Activated T-helper 1 cell treated with anti-CD3 and anti-CD28 coated beads, Interleukin-12 subunit alpha, Interleukin-12 subunit beta, Interleukin-2, Interleukin-4 antibody, amounts not matched to agents 30 ng/mL and 10 ng/mL and 1 ng/mL, durations not matched to agents 14 hours and 24 hours and 36 hours (primary cell): ENCODE measurements around the gene FGD3. TPM values are rescaled to one million over a fixed set of nuclear protein-coding genes. Genes with fewer than 3 reads are reported as not detected.

Experiments
- DNase-seq: peaks from one replicate; pipeline ENCODE4 v3.0.0; 2021; ENCODE audit warnings: low spot score
- H3K27ac Mint-ChIP-seq: one replicate; pipeline ENCODE4 v1.8.0; 2021; ENCODE audit warnings: mild to moderate bottlenecking, mixed read lengths
- H3K27me3 Mint-ChIP-seq: one replicate; pipeline ENCODE4 v1.8.0; 2022; ENCODE audit warnings: mild to moderate bottlenecking, moderate library complexity, mixed read lengths; ENCODE audit not compliant: insufficient read depth
- H3K36me3 Mint-ChIP-seq: one replicate; pipeline ENCODE4 v1.8.0; 2021; ENCODE audit warnings: low read depth, mixed read lengths
- H3K4me1 Mint-ChIP-seq: one replicate; pipeline ENCODE4 v1.8.0; 2021; ENCODE audit warnings: low read depth, mixed read lengths
- H3K4me3 Mint-ChIP-seq: one replicate; pipeline ENCODE4 v1.8.0; 2021; ENCODE audit warnings: mild to moderate bottlenecking, moderate library complexity, mixed read lengths
- H3K9me3 Mint-ChIP-seq: one replicate; pipeline ENCODE4 v1.8.0; 2021; ENCODE audit warnings: mixed read lengths
- intact Hi-C: fragments of 100-400 bp; cut with micrococcal nuclease; formaldehyde crosslinking; loops from one replicate; pipeline ENCODE4 v1.15.1; 2024
- total RNA-seq: library from RNA; stranded (reverse); gene quantifications from 2 replicates; pipeline ENCODE4 v1.2.3, GENCODE V29; 2022

Gene FGD3
- total RNA-seq, 1 donor from 2014 or later, result 43.9 TPM

DNA sequence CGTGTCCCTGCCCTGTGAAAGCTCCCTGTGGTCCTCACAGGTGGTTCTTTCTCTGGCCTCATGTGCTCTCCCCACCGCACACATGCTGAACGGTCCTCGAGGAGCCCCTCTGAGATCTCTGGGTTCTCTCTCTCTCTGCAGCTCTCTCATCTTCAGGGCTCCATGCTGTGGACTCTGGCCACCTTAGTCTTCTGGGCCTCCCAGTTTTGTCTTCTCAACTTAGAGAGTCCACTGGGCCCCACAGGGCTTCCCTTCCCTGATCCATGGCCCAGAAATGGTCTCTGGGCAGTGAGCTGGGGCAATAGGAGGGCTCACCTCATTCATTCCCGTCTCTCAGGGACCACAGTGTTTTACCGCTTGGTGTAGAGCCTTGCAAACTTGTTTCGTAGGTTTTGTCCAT is 26.4 kb downstream of the FGD3 start:
- Mint-ChIP-seq H3K9me3 (no peaks in the 10 kb centered on the region), H3K36me3 (peaks cover 38% of the 10 kb centered on the region), H3K4me1 (peaks cover 77% of the 10 kb centered on the region), H3K27me3 (no peaks in the 10 kb centered on the region), H3K27ac (peak overlapping the region; percentile 87), H3K4me3 (peak overlapping the region; percentile 56)
- DNase-seq, result no peak
- intact Hi-C loops, result no loop called here

DNA sequence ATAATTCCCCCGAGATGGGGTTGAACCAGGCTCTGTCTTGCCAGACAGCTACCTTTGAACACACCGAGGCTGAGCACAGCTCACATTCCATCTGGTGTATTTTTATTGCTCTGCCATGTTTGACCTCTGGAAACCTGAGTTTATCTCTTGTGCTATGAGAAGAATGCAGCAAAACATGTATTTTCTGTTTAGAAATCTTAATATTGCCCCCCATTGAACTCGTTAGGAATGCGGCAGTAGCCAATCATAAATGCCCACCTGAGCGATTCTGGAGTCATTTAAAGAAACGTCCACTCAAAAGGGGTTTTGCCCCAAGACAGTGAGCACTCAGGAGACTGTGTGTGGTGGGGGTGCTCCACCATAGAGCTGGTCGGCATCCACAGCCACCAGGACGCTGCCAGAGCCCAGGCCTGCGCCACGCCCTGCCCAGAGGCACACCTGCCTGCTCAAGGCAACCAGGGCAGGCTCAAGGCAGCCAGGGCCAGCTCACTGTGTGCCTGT is 26.9 kb downstream of the FGD3 start:
- H3K36me3 Mint-ChIP-seq, result peaks cover 42% of the 10 kb centered on the region
- peaks cover 77% of the 10 kb centered on the region for H3K4me1 Mint-ChIP-seq
- H3K4me3 Mint-ChIP-seq, result no peak overlapping the region
- H3K27me3 Mint-ChIP-seq, result no peaks in the 10 kb centered on the region
- no peak for DNase-seq
- intact Hi-C loops, result no loop called here
- H3K9me3 Mint-ChIP-seq, result no peaks in the 10 kb centered on the region
- H3K27ac Mint-ChIP-seq, result peak overlapping the region; percentile 87

DNA sequence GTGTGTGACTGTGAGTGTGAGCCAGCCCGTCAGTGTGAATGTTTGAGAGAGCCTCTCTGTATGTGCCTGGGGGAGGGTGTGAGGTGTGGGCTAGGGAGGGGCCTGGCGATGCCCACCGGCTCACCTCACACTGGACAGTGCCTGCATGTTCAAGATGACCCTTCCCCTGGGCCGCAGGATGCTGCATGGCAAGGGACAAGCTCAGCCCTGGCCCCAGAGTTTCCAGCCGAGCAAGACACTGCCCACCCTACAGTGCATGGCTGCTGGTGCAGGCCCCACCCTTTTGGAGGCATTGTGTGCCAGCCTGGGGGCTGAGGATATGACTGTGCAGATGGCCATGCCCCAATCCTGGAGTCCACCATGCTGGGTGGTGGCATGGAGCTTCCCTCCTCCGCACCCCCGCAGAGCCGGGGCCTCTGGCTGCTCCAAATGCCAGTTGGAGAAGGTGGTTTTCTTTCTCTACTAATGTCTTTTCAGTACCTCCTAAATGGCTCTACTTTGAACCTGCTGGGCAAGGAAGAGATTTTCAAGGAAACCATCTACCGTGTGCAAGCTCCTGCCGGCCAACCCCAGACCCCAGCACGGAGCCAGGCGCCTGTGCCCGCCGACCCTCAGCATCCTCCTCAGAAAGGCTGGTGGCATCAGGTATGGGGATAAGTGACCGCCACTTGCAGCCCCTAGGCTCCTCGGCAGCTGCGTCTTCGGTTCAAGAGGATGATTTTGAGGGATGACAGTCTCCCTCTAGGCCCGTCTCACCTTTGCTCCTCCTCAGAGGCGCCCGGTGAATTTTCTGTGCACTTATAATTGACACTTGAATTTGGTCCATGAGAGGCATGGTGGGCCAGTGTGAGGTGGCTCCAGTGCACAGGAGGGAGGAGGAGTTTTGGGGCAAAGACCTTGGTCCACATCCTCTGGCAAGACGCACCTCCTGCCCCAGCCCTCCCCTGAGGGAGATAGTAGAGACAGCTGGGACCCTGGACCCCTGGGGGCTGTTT is 27.7 kb downstream of the FGD3 start:
- no peak for DNase-seq
- H3K36me3 Mint-ChIP-seq, result peaks cover 45% of the 10 kb centered on the region
- intact Hi-C loops, result no loop called here
- H3K4me3 Mint-ChIP-seq, result no peak overlapping the region
- H3K27me3 Mint-ChIP-seq, result no peaks in the 10 kb centered on the region
- H3K4me1 Mint-ChIP-seq, result peaks cover 77% of the 10 kb centered on the region
- H3K27ac Mint-ChIP-seq, result peak overlapping the region; percentile 23
- no peaks in the 10 kb centered on the region for H3K9me3 Mint-ChIP-seq

DNA sequence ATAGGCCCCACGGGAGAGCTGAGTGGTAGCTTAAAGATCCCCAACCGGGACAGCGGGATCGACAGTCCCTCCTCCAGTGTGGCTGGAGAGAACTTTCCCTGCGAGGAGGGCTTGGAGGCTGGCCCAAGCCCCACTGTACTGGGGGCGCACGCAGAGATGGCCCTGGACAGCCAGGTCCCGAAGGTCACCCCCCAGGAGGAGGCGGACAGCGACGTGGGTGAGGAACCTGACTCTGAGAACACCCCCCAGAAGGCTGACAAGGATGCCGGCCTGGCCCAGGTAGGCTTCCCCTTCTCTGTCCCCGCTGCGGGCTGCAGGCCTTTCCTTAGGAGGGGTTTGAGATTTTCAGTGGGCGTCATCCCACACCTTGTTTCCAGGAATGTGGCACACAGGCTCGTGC is 29.1 kb downstream of the FGD3 start:
- peak overlapping the region; percentile 40 for H3K27ac Mint-ChIP-seq
- intact Hi-C loops, result no loop called here
- DNase-seq, result no peak
- H3K36me3 Mint-ChIP-seq, result peaks cover 51% of the 10 kb centered on the region
- H3K27me3 Mint-ChIP-seq, result no peaks in the 10 kb centered on the region
- peaks cover 7% of the 10 kb centered on the region for H3K9me3 Mint-ChIP-seq
- no peak overlapping the region for H3K4me3 Mint-ChIP-seq
- peaks cover 72% of the 10 kb centered on the region for H3K4me1 Mint-ChIP-seq

DNA sequence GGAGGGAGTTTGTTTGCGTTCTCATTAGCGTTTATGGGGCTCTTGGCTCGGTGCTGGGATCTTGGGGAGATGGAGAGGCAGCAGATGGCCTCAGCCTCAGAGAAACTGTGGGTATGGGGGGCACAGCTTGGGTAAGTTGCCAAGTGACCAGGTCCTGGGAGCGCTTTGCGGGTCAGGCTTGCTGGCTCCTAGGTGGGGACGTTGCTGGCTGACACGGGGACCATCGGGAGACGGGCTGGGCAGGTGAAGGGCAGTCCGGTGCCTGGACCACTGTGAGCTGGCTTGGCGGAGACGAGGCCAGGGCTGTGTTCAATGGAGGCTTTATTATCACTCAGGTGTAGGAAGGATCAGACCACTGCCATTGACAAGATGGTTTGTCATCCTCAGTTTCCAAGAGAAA is 30.0 kb downstream of the FGD3 start:
- H3K4me1 Mint-ChIP-seq, result peaks cover 72% of the 10 kb centered on the region
- H3K36me3 Mint-ChIP-seq, result peaks cover 59% of the 10 kb centered on the region
- H3K9me3 Mint-ChIP-seq, result peaks cover 16% of the 10 kb centered on the region
- no peak overlapping the region for H3K4me3 Mint-ChIP-seq
- no peak for DNase-seq
- no peaks in the 10 kb centered on the region for H3K27me3 Mint-ChIP-seq
- peak overlapping the region; percentile 45 for H3K27ac Mint-ChIP-seq
- intact Hi-C loops, result no loop called here

DNA sequence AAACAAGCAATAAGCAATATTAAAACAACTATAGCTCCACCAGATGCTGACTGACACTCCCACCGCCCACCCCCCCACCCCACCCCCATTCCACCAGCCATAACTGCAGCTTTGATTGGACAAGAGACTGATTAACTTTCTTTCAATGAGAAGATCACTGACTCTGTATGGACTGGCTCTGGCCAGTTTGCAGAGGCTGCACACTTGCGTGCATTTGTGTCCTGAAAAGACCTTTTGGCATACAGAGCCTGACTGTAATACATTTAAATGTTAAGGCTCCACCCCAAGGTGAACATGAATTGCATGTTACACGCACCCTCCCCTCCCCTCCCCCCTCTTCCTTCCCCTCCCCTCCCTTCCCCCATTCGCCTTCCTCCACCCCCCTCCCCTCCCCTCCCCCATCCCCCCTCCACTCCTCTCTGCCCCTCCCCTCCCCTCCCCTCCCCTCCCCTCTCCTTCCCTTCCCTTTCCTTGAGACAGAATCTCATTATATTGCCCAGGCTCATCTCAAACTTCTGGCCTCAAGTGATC is 31.1 kb downstream of the FGD3 start:
- peaks cover 62% of the 10 kb centered on the region for H3K36me3 Mint-ChIP-seq
- intact Hi-C loops, result no loop called here
- no peaks in the 10 kb centered on the region for H3K27me3 Mint-ChIP-seq
- H3K4me1 Mint-ChIP-seq, result peaks cover 62% of the 10 kb centered on the region
- H3K9me3 Mint-ChIP-seq, result peaks cover 19% of the 10 kb centered on the region
- DNase-seq, result no peak
- peak overlapping the region; percentile 75 for H3K27ac Mint-ChIP-seq
- H3K4me3 Mint-ChIP-seq, result no peak overlapping the region

DNA sequence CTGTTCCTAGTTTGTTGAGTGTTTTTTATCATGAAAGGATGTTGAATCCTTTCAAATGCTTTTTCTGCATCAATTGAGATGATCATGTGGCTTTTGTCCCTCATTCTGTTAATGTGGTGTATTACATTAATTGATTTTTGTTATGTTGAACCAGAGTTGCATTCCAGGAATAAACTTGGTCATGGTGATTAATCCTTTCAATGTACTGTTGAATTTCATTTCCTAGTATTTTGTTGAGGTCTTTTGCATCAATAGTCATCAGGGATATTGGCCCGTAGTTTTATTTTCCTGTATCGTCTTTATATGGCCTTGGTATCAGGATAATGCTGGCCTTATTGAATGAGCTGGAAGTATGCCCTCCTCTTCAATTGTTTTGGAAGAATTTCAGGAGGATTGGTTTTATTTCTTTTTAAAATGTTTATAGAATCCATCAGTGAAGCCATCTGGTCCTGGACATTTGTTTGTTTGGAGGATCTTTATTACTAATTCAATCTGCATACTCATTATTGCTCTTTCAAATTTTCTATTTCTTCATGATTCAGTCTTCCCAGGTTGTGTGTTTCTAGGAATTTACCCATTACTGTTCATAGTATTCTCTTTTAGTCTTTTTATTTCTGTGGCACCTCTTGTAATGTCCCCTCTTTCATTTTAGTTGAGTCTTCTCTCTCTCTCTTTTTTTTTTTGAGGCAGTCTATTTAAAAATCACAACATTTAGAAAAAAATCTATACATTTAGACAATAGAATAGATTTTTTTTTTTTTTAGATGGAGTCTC is 32.1 kb downstream of the FGD3 start:
- Mint-ChIP-seq H3K27ac (peak overlapping the region; percentile 75), H3K4me3 (peak overlapping the region; percentile 10), H3K36me3 (peaks cover 67% of the 10 kb centered on the region), H3K4me1 (peaks cover 53% of the 10 kb centered on the region), H3K27me3 (no peaks in the 10 kb centered on the region), H3K9me3 (peaks cover 28% of the 10 kb centered on the region)
- intact Hi-C loops, result no loop called here
- no peak for DNase-seq

DNA sequence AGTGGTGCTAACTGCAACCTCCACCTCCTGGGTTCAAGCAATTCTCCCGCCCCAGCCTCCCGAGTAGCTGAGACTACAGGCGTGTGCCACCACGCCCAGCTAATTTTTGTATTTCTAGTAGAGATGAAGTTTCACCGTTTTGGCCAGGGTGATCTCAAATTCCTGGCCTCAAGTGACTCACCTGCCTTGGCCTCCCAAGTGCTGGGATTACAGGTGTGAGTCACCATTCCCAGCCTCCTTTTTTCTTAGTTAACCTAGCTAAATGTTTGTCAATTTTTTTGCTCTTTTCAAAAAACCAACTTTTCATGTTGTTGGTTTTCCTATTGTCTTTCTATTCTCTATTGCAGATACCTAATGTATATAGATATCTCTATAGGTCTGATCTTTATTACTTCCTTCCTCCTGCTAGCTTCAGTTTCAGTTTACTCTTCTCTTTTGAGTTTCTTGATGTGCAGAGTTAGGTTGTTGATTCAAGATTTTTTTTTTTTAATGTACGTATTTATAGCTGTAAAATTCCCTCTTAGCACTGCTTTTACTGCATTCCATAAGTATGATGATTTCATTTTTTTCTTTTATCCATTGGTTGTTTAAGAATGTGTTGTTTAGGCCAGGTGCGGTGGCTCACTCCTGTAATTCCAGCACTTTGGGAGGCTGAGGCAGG is 32.9 kb downstream of the FGD3 start:
- Mint-ChIP-seq H3K27me3 (no peaks in the 10 kb centered on the region), H3K27ac (peak overlapping the region; percentile 75), H3K36me3 (peaks cover 68% of the 10 kb centered on the region), H3K4me3 (peak overlapping the region; percentile 48), H3K4me1 (peaks cover 52% of the 10 kb centered on the region), H3K9me3 (peaks cover 29% of the 10 kb centered on the region)
- intact Hi-C loops, result no loop called here
- no peak for DNase-seq

DNA sequence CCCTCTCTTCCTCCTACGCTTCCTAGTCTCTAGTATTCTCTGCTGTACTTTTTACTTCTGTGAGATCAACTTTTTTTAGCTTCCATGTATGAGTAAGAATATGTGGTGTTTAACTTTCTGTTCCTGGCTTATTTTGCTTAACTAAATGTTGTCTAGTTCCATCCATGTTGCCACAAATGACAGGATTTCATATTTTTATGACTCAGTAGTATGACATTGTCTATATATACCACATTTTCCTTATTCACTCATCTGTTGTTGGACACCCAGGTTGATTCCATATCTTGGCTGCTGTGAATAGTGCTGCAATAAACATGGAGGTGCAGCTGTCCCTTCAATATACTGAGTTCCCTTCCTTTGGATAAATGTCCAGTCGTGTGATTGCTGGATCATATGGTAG is 34.8 kb downstream of the FGD3 start:
- Mint-ChIP-seq H3K27me3 (no peaks in the 10 kb centered on the region), H3K9me3 (peaks cover 37% of the 10 kb centered on the region), H3K36me3 (peaks cover 67% of the 10 kb centered on the region), H3K27ac (peak overlapping the region; percentile 49), H3K4me3 (no peak overlapping the region), H3K4me1 (peaks cover 65% of the 10 kb centered on the region)
- DNase-seq, result no peak
- intact Hi-C loops, result no loop called here

DNA sequence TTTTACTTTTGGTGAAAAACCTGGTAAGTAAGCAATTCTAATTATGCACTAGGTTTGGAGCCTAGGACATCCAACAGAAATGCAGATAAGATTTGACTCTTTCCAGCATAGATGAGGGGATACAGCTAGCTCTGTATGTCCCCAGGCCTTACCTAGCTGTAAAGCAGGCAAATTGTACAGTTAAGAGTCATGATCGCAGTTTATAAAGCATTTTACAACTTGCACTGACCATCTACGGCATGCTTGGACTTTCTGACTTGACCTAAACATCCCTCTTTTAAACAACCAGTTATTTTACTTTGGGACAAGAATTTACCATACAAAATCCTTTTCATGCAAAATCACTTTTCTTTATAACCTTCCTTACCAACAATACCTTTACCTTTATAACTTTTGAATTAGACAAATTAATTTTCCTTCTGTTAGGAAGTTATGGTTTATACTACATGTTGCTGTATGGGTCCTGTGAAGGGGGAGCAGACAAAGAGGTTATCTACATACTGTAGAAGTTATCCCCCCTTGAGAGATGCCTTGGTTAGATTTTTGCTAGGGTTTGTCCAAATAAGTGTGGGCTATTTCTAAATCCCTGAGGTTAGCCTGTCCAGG is 36.8 kb downstream of the FGD3 start:
- H3K36me3 Mint-ChIP-seq, result peaks cover 70% of the 10 kb centered on the region
- peaks cover 71% of the 10 kb centered on the region for H3K4me1 Mint-ChIP-seq
- no peak for DNase-seq
- no peak overlapping the region for H3K27ac Mint-ChIP-seq
- no peaks in the 10 kb centered on the region for H3K27me3 Mint-ChIP-seq
- intact Hi-C loops, result no loop called here
- no peak overlapping the region for H3K4me3 Mint-ChIP-seq
- H3K9me3 Mint-ChIP-seq, result peaks cover 37% of the 10 kb centered on the region

DNA sequence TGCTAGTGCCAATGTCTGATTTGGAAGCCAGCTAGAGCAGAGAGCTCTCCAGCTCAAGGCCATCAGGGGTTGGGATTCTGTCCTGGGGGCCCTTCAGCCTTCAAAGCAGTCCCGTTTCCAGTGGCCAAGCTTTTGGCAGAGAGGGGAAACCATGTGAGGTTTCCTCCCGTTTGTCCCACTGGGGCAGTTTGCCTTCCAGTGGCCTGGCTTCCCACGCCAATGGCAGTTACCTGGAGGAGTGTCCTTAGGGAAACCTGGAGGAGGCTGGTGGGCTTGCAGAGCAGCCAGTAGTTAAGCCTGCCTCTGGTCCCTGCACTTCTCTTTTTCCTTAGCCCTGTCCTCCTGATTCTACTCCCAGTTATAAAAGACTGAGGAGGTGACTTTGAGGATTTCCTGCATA is 37.7 kb downstream of the FGD3 start:
- Mint-ChIP-seq H3K4me3 (no peak overlapping the region), H3K36me3 (peaks cover 74% of the 10 kb centered on the region), H3K9me3 (peaks cover 37% of the 10 kb centered on the region), H3K27ac (no peak overlapping the region), H3K4me1 (peaks cover 71% of the 10 kb centered on the region), H3K27me3 (no peaks in the 10 kb centered on the region)
- intact Hi-C loops, result no loop called here
- no peak for DNase-seq
